Type B pancreatic cell (in vitro differentiated cells): Measurements from ENCODE around the gene GTF2F2. TPM values are rescaled to one million over a fixed set of nuclear protein-coding genes. Genes with fewer than 3 reads are reported as not detected.

Experiments used
- DNase-seq: peaks from one replicate; pipeline ENCODE4 v3.0.0; 2021; ENCODE audit warnings: mixed read lengths; ENCODE audit not compliant: unreplicated experiment; ENCODE audit errors: extremely low spot score
- H3K27ac Mint-ChIP-seq: 2 replicates; pipeline ENCODE4 v1.8.0; 2021; ENCODE audit warnings: mild to moderate bottlenecking, mixed read lengths
- H3K27me3 Mint-ChIP-seq: 2 replicates; pipeline ENCODE4 v1.8.0; 2021; ENCODE audit warnings: mixed read lengths
- H3K36me3 Mint-ChIP-seq: 2 replicates; pipeline ENCODE4 v1.8.0; 2021; ENCODE audit warnings: mixed read lengths
- H3K4me1 Mint-ChIP-seq: one replicate; pipeline ENCODE4 v1.8.0; 2021; ENCODE audit warnings: mixed read lengths; ENCODE audit not compliant: unreplicated experiment
- H3K4me3 Mint-ChIP-seq: 2 replicates; pipeline ENCODE4 v1.8.0; 2021; ENCODE audit warnings: mild to moderate bottlenecking, mixed read lengths
- H3K9me3 Mint-ChIP-seq: 2 replicates; pipeline ENCODE4 v1.8.0; 2021; ENCODE audit warnings: mixed read lengths
- total RNA-seq: library from RNA; stranded (reverse); gene quantifications from 2 replicates; pipeline ENCODE4 v1.2.1, GENCODE V29; 2021; ENCODE audit warnings: low replicate concordance
- TF ChIP-seq, protein P1 (sequence below): fragments of 200-600 bp; sonication (generic); conservative IDR thresholded peaks from 2 replicates; pipeline ENCODE4 v1.5.0; 2021; ENCODE audit warnings: antibody characterized with exemption, mild to moderate bottlenecking

Gene GTF2F2
- total RNA-seq, 1 donor from 2014 or later, result 21.8 TPM

DNA sequence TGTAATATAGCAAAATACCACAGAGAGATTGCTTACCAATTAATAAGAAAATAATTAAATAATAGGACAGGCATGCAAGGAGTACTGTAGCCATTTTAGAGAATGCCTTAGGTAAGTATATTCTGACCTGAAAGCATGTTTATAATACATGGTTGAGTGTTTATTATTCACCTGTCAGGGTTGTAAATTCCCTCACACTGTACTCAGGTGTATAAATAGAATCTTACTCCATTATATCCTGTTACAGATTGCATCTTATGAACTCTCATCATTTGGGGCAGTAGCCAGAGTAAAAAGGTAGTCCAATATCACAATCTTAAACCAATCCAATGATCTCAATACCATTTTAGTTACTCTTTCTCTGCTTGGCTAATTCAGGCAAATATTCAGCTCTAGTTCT lies 35.8 kb upstream of the GTF2F2 start:
- Mint-ChIP-seq H3K4me3 (no peak overlapping the region), H3K36me3 (no peaks in the 10 kb centered on the region), H3K9me3 (no peaks in the 10 kb centered on the region), H3K4me1 (peaks cover 4% of the 10 kb centered on the region), H3K27ac (no peak overlapping the region), H3K27me3 (peaks cover 10% of the 10 kb centered on the region)
- DNase-seq, result no peak
- TF ChIP-seq, protein P1, sequence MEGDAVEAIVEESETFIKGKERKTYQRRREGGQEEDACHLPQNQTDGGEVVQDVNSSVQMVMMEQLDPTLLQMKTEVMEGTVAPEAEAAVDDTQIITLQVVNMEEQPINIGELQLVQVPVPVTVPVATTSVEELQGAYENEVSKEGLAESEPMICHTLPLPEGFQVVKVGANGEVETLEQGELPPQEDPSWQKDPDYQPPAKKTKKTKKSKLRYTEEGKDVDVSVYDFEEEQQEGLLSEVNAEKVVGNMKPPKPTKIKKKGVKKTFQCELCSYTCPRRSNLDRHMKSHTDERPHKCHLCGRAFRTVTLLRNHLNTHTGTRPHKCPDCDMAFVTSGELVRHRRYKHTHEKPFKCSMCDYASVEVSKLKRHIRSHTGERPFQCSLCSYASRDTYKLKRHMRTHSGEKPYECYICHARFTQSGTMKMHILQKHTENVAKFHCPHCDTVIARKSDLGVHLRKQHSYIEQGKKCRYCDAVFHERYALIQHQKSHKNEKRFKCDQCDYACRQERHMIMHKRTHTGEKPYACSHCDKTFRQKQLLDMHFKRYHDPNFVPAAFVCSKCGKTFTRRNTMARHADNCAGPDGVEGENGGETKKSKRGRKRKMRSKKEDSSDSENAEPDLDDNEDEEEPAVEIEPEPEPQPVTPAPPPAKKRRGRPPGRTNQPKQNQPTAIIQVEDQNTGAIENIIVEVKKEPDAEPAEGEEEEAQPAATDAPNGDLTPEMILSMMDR, result no peak

DNA sequence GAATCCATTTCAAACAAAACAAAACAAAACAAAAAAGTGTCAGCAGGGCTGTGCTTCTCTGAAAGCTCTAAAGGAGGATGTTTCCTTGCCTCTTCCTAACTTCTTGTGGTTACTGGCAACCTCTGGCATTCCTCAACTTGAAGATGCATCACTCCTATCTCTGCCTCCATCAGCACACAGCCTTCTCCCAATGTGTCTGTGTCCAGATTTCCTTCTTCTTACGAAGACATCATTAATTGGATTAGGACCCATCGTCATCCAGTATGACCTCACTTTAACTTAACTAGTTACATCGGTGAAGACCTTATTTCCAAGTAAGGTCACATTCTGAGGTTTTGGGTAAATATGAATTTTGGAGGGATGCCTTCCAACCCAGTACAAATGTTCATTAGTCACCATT lies 33.8 kb upstream of the GTF2F2 start:
- H3K27me3 Mint-ChIP-seq, result peaks cover 9% of the 10 kb centered on the region
- no peaks in the 10 kb centered on the region for H3K9me3 Mint-ChIP-seq
- H3K36me3 Mint-ChIP-seq, result no peaks in the 10 kb centered on the region
- H3K4me1 Mint-ChIP-seq, result peaks cover 4% of the 10 kb centered on the region
- no peak overlapping the region for H3K4me3 Mint-ChIP-seq
- no peak for DNase-seq
- H3K27ac Mint-ChIP-seq, result no peak overlapping the region
- TF ChIP-seq, protein P1, result no peak

DNA sequence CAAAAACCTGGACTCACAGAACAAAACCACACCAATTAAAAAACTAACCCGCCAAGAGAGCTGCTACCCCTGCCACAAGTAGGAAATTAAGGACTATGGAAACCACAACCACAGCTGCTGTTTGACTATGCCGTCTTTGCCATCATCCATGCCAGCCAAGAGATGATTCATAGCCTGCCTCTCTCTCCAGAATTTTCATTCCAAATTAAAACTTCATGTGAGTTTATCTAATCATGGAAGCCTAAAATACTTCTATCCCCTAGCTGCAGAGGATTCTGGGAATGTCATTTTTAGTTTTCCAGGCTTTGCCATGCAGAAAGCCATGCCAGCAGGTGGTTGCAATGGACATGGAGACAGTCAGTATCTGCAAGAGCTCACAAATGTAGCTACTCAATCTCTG lies 27.6 kb upstream of the GTF2F2 start:
- Mint-ChIP-seq H3K9me3 (no peaks in the 10 kb centered on the region), H3K27me3 (peaks cover 8% of the 10 kb centered on the region), H3K36me3 (no peaks in the 10 kb centered on the region), H3K27ac (no peak overlapping the region), H3K4me3 (no peak overlapping the region), H3K4me1 (no peaks in the 10 kb centered on the region)
- DNase-seq, result no peak
- TF ChIP-seq, protein P1, result no peak

DNA sequence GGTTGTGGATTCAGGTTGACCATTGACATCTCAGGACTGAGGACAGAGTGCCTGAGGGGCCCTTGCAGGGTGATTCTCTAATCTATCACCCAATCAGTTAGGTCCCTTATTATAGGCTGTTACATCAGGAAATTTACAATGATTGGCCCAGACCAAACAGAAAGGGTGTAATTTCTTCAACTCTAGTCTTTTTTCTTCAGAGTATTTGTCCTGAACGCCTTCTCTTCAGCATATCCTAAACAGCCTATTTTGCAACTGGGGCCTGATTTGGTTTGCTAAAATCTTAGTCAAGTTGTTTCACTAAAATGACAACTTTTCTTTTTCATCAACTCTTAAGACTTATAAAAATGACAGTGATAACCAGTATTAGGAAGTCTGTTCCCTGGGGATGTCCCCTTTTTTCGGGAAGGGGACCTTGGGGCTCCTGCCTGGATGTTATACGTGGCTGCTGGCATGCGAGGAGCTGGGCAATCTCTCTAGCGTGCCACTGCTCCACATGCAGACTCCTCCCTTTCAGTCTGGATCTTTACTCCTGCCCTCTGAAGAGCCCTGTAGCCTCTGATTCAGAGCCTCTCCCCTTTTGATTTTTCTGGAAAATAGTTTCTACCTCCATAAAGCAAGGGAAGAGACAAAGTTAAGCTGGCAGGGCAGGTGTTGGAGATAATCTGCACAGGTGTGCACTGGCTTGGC lies 19.6 kb upstream of the GTF2F2 start:
- TF ChIP-seq, protein P1, result no peak
- H3K4me3 Mint-ChIP-seq, result no peak overlapping the region
- no peak overlapping the region for H3K27ac Mint-ChIP-seq
- H3K27me3 Mint-ChIP-seq, result peaks cover 3% of the 10 kb centered on the region
- H3K4me1 Mint-ChIP-seq, result peaks cover 27% of the 10 kb centered on the region
- DNase-seq, result no peak
- no peaks in the 10 kb centered on the region for H3K9me3 Mint-ChIP-seq
- no peaks in the 10 kb centered on the region for H3K36me3 Mint-ChIP-seq

DNA sequence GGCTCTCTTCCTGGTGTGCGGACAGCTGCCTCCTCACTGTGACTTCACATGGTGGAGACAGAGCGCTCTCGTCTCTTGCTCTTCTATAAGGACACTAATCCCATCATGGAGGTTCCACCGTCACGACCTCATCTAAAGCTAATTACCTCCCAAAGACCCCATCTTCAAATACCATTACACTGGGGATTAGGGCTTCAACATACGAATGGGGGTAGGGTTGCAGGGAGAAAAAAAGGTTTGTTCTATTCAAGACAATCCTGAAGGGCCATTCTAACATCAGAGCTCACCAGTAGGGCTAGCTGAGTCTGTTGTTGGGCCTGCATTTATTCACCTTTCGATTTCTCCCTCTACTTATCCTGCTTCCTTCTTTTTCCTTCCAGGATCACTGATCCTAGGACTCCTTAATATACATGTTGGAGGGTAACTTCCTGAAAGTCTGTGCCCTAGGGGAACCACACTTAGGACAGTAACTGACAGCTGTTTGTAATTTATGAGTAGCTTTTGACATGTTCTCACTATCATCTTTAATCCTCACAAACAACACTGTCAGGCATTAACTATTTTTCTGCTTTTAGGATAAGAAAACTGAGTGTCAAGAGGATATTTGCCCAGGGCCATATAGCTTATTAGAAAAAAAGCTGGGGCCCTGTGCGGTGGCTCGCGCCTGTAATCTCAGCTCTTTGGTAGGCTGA lies 18.8 kb upstream of the GTF2F2 start:
- Mint-ChIP-seq H3K27ac (no peak overlapping the region), H3K4me3 (no peak overlapping the region), H3K9me3 (no peaks in the 10 kb centered on the region), H3K4me1 (peaks cover 27% of the 10 kb centered on the region), H3K36me3 (no peaks in the 10 kb centered on the region), H3K27me3 (peaks cover 3% of the 10 kb centered on the region)
- no peak for DNase-seq
- TF ChIP-seq, protein P1, result no peak
